ENCODE measurements around the gene KCNK6.

Gene KCNK6

DNA sequence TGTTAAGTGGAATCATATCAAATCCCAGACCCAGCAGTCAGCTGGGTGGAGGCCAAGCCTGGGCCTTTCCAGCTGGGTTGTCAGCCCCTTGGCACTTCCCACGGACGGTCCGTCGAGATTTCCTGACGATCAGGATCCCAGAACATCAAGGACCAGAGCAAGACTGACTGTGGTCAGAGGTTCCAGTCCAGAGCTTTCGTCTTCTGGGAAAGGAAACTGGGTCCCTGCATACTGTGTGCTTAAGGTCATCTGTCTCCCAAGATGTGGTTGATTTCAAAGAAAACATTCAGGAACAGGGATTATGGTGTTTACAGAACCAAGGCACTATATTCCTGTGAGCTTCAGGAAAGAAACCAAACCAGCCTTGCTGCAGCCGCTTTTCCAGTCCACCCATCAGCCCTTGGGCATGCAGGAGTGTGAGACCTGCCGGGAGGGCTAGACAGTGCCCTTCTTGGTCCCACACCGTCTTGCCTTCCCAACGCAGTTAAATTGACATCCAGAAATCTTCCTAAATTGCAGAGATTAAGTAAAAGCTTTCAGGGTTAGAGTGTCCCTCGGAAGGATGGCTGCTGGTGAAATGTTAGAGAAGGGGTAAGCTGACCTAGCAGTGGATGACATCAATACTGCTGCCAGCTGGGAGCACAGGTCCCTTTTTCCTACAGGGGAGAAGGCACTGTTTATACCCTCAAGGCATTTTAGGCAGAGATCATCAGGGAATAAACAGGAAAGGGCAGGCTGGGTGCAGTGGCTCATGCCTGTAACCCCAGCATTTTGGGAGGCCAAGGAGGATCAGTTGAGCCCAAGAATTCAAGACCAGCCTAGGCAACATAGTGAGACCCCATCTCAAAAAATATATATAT lies 20.6 kb upstream of the KCNK6 start:
- DNase-seq: no peak

DNA sequence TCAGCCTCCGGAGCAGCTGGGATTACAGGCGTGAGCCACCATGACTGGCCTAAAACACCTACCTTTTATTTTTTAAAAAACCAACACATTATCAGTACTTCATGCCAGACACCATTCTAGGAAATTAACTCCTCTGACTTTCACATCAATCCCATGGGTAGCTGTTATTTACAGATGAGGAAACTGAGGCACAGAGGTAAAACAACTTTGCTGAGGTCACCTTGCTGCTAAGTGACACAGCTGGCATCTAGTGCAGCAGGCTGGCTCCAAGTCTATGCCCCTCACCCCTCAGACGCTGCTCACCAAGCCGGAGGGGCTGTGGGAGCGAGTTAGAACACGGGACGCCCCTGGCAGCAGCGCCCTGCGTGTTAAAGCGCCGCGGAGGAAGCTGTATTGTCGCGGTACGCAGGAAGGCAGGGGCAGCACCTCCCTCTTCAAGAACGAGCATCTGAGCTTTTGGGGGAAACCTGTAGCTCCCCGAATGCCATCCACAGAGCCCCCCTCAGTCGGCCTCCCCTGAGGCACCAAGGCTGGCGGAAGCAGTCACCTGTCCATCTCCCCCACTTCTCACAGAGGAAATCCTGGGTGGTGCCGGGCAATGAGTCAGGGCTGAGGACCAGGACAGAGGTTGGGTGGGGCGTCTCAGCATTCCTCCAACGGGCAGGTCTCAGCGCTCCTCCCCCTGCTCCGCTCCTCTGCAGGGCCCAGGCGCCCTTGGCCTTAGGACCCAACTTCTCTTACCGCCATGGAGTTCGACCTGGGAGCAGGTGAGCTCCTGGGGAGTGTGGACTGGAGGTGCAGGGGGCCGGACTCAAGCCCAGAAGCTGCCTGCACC lies 15.9 kb upstream of the KCNK6 start, which contains the start of gene C19orf33:
Gene C19orf33 (plus strand): TSS at position 735 of the 835 bp plus-strand sequence. CDS start 11 bp downstream, at position 746.
- no peak for DNase-seq

- DNase-seq: no peak
These were observed 15.2 kb upstream of the KCNK6 start for GRCh38 chr19:38304352-38304865.

- no peak for DNase-seq
These were observed 14.7 kb upstream of the KCNK6 start for GRCh38 chr19:38304866-38305429.

DNA sequence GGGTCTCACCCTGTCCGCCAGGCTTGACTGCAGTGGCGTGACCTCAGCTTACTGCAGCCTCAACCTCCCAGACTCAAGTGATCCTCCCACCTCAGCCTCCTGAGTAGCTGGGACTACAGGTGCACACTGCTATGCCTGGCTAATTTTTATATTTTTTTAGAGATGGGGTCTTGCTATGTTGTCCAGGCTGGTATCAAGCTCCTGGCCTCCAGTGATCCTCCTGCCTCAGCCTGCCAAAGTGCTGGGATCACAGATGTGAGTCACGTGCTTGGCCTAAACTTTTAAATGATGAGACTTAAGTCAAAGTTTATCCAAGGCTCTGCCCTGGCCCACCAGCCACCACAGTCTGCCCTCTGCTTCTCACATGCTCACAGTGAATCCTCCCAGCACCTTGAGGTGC lies 13.4 kb upstream of the KCNK6 start:
- DNase-seq: no peak

- DNase-seq: no peak
These were observed 12.6 kb upstream of the KCNK6 start for GRCh38 chr19:38307076-38307475.

GRCh38 chr19:38307597-38307996 lies 12.0 kb upstream of the KCNK6 start:
- DNase-seq: no peak

DNA sequence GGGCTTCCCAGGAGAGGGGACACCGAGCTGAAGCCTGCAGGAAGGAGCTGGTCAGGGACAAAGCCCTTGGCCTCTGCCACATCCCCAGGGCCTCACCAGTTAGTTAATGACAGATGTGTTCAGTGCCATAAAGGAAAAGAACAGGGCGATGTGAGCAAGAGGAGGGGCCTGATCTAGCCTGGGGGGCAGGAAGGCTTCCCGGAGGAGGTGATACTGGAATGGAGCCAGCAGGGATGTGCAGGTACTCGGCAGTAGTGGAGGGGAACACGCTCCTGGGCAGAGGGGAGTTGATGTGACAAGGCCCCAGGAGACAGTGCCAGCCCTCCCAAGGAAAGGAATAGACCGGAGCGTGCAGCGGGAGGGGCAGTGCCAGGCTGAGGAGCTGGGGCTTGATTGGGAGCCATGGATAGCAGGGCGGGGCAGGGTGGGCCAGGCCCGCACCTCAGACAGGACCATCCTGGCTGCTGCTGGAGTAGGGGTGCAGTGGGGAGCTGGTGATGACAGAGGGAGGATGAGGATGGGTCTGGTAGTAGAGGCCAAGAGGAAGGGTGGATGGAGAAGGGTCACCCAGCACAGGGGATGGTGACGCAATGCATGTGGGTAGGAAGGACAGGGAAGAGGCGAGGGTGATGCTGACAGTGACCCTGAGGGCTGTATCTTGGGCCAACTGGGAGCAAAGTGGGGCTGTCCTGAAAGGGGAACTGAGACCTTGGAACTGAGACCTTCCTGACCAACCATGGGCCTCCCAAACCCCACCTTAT lies 11.5 kb upstream of the KCNK6 start:
- DNase-seq: no peak

- DNase-seq: no peak
These were observed 10.6 kb upstream of the KCNK6 start for GRCh38 chr19:38308926-38309614.

DNA sequence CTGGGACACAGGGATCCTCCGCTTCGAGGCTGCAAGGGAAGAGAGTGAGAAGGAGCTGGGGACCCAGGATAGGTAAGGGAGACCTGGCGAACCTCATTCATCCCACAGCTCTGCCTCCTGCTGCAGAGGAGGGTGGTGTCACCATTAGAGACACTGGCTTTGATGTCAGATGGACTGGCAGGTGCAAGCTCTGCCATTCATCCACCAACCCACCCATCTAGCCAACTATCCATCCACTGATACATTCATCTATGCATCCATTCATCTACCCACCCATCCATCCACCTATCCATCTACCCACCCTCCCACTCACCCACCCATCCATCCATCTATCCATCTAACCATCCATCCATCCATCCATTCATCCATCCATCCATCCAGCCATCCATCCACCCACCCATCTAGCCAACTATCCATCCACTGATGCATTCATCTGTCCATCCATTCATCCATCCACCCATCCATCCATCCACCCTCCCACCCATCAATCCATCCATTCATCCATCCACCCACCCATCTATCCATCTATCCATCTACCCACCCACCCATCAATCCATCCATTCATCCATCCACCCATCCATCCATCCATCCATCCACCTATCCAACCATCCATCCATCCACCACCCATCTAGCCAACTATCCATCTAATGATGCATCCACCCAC lies 9.9 kb upstream of the KCNK6 start:
- no peak for DNase-seq

DNA sequence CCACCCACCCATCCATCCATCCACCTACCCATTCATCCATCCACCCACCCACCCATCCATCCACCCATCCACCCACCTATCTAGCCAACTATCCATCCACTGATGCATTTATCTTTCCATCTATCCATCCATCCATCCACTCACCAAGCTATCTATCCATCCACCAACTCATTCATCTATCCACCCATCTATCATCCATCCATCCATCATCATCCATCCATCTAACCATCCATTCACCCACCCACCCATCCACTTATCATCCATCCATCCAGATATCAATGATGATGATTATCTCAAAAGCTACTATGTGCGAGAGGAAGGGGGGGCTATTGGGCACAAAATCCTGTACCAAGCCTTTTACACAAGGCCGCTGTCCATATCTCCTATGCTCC lies 9.4 kb upstream of the KCNK6 start:
- DNase-seq: no peak

GRCh38 chr19:38310986-38311385 lies 8.7 kb upstream of the KCNK6 start:
- no peak for DNase-seq

DNA sequence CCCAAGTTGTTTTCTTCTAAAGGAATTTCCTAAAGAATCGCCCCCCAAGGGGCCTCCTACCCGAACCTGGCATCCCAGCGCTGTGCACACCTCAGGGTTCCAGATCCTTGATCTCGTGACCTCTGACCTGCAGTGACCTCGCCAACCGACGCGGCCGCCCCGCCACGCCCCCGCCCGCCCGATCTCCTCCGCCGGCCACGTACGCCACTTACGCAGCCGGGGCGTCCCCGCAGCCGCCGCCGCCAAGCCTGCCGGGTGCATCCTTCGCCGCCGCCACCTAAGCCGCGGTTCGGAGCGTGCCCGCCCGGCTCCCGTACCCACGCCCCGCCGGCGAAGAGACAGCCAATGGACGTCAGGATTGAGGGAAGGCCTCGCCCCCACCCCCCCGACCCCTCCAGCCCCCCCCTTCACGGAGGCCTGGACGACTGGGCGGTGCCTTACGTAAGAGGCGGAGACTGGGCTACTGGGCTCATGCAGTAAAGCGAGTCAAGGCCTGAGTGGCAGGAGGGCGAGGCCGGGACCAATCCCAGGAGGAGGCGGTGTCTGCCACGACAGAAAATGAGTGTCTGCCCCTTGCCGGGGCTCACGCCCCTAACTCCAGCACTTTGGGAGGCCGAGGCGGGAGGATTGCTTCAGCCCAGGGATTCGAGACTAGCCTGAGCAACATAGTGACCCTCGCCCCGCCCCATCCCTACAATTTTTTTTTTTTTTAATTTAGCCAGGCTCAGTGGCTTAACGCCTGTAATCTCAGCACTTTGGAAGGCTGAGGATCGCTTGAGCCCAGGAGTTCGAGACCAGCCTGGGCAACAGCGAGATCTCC lies 3.8 kb upstream of the KCNK6 start, which contains the start of gene YIF1B:
Gene YIF1B (minus strand): TSS at position 291 of the 820 bp plus-strand sequence. CDS start 30 bp downstream, at position 261.
- DNase-seq: peak; percentile 83 to 92

GRCh38 chr19:38316477-38317067 lies 3.1 kb upstream of the KCNK6 start:
- DNase-seq: no peak

DNA sequence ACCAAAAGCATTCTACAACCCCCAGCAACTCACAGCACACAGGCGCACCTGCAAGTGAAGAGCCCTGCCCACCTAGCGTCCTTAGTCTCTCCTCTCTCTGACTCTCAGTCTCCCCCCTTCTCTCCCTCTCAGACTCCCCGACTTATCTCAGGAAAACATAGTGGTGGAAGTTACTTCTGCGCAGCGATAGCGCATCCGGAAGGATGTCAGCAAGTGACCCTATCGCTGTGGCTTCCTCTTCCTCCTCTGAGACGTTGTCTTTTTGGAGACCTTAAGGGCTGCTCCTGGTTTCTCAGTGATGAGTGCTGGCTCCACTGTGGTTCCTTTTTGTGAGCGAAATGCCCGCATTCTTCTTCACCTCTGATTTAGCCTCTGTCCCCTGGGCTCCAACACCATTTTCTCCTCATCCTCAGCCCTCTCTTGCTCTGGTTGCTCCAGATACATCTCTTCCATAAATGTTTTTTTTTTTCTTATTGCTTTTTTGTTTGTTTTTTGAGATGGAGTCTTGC lies 2.5 kb upstream of the KCNK6 start:
- DNase-seq: peak; percentile 10 to 85

DNA sequence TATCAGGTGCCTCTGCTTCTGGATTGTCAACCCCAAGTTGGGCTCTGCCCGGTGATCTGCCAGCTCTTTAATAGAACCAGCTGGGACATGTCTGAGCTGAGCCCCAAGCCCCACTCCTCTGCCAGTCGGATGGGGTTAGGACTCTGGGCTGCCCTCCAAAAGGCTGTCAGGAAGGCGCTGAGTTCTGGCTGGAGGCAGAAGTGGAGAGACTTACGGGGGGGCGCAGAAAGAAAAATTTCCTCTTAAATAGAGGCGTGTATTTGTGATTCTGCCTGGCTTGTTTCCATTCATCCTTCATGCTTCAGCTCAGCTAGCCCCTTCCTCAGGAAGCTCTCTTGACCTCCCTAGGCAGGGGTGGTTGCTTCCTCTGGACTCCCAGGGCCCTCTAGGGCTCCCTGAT lies 985 bp upstream of the KCNK6 start:
- DNase-seq: no peak

DNA sequence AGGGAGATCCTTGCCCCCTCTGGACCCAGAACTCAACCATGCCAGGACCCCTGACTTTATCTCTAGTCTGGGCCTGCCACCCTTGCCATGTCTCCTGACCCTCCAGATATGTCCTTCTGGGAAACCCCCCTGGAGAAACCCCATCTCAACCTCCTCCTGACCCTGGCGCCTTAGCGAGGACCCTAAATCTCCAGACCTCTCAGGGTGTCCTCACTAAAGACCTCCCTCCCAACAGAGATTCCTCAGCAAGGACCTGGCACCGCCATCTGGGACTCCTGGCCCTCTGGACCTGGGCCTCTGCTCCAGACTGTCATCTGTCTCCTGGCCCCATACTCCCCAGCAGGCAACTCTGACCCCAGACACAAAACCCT lies 1.3 kb downstream of the KCNK6 start:
- no peak for DNase-seq

- DNase-seq: no peak
These were observed 2.1 kb downstream of the KCNK6 start for GRCh38 chr19:38321646-38322196.

GRCh38 chr19:38323291-38323690 lies 3.6 kb downstream of the KCNK6 start:
- DNase-seq: no peak

Data from bone marrow (tissue), 2 donors.